HG03103 (cell line): ENCODE measurements around the gene PDS5B.

Source experiments
- ATAC-seq: cut with Tn5 transposase; IDR thresholded peaks from one replicate; pipeline ENCODE4 v1.9.1; 2021; ENCODE audit warnings: low read depth; ENCODE audit not compliant: unreplicated experiment

PDS5B gene

DNA sequence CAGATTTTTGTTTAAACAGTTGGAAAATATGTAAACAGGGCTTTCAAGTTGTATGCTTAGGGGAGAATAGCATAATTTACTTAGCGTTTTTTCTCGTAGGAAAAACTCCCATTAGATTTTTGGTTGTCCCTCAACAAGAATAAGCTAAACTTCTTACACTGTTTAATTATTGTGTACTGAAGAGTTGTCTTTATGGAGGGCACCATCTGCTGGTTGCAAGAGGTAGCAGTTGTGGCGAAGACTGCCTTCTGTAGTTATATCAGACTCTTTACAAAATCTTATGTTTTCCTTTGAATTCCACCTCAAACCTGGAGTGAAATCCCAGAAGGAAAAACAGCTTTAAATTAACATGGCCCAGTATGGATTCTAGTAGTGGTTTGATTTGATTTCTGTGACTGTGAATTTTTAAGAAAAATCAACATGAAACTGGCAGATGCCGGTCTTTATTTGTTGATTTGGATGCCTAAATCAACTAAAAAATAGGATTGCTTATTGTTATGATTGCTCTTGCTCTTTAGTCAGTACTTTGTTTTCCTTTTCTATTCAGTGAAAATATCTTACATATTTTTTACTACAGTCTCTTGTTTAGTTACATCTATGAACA lies 53.4 kb downstream of the PDS5B start:
- ATAC-seq = no peak

- ATAC-seq = no peak
Measured at GRCh38 chr13:32642316-32642715, 56.1 kb downstream of the PDS5B start.

GRCh38 chr13:32642858-32643257 lies 56.6 kb downstream of the PDS5B start:
- no peak for ATAC-seq

- ATAC-seq = no peak
Measured at GRCh38 chr13:32645854-32646253, 59.6 kb downstream of the PDS5B start.

- ATAC-seq = no peak
Measured at GRCh38 chr13:32647926-32648325, 61.7 kb downstream of the PDS5B start.

DNA sequence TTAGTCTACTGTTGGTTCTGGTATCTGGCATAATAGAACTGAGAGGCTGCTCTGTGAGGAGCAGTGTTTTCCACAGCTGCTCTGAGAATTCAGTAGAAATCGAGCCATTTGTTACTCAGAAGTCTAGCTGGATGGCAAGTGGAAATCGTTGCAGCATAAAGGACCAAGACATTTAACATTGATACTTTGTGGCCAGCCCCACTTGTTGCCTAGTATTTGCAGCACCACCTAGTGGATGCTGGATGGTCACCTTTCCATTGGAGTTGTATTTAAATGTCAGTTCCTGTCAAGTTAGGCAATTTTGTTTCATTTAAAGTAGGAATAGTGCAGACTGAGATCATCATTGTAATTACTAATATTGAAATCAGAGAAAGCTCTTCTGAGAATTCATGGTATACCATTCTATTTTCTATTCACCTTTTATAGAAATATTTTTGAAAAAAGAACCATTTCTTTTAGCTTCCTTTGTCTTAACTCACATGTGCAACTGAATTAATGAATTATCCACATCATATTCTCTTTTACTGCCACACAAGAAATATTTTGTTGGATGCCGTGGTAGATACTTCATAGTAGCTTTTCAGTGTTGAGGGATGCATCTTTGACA lies 64.6 kb downstream of the PDS5B start:
- ATAC-seq = peak; percentile 70

- ATAC-seq = no peak
Measured at GRCh38 chr13:32657309-32657708, 71.1 kb downstream of the PDS5B start.

- ATAC-seq = no peak
Measured at GRCh38 chr13:32659736-32660135, 73.5 kb downstream of the PDS5B start.

DNA sequence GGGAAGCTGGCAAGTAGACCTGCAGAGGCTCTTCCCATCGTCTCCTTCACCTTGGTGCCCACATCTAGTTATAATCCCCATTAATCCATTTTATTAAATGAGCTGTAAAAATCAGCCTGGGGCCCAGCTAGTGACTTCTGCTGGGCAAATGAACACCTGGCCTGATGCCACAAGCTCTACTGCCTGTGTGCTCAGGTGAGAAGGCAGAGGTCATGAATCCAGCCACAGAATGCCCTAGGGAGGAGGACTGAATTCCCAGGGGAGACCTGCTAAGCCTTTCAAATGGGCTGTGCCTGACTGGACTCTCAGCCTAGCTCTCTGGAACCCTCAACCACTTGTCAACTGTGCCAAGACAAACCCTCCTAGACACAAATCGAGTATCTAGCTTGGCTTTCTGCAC lies 74.0 kb downstream of the PDS5B start:
- no peak for ATAC-seq

DNA sequence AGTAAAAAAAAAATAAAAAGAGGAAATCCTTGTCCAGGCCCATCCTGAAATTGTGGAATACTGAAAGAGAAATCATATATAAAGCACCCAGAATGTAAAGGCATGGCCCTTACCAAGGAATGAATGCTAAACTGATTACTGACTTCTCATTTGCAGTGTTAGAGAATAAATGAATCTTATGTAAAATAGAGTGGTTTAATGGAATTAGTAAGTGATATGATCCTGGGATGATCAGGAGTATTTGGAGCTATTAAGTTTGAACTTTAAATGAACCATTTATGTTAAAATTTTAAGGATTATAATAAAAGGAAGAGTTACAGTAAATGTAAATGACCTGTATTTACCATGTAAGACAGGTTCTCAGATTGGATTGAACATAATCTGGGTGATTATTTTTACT lies 75.4 kb downstream of the PDS5B start:
- ATAC-seq = no peak

DNA sequence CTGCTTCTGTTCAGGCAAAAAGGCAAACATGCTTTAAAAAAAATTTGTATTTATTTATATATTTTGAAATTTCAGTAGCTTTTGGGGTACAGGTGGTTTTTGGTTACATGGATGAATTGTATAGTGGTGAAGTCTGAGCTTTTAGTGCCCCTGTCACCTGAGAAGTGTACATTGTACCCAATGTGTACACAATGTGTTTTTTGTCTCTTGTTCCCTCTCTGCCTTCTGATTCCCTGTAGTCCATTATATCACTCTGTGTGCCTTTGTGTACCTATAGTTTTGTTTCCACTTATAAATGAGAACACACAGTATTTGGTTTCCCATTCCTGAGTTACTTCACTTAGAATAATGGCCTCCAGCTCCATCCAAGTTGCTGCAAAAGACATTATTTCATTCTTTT lies 77.4 kb downstream of the PDS5B start:
- ATAC-seq = no peak

DNA sequence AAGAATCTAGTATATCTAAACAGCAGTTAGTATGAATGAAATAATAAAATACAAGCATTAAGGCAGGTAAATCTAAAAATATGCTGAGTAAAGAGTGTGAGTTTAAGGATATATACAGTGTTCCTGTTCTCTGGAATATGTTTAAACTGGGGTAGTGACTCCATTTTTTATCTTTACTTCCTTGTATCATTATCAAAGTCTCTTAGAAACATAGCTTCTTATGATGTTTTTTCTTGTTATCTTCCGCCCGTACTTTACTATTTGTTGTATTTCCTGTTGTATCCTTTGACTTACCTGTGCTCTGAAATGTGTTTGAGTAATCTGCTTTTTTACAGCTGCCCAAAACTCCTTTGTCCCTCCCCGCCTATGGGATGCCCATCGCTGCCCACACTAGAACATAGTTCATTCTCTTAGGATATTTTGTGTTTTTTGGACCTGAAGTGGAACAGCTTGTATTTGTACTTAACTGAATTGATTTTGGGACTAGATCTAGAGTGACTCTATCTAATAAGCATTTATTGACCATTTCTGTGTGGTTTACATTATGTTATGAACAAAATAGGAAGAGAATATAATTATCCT lies 80.8 kb downstream of the PDS5B start:
- ATAC-seq = no peak

DNA sequence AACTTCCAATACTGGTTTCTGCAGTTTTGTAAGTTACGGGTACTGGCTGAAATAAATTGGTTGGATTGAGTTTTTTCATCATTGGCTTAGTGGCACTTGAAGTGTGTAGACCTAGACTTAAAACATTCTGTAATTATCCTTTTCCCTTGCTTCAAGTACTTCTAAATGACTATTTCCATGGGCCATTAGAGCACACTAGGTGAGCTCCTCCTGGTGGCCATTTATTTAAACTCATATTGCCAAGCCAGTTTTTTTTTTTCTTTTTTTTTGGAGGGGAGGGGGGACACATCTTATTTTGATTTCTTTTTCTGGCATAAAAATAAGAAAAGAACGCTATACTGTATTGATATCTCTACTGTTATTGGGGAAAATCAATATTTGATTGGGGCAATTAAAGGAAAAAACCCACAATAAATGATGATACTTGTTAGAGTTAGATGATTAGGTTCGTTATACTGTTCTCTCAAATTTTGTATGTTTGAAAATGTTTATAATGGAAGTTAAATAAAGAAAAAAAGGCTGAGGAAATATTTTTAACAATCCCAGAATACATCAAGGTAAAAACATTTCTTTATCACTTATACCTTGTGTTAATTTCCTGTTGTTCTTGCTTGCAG lies 82.9 kb downstream of the PDS5B start:
- ATAC-seq = no peak

- ATAC-seq = no peak
Measured at GRCh38 chr13:32674503-32674902, 88.3 kb downstream of the PDS5B start.

DNA sequence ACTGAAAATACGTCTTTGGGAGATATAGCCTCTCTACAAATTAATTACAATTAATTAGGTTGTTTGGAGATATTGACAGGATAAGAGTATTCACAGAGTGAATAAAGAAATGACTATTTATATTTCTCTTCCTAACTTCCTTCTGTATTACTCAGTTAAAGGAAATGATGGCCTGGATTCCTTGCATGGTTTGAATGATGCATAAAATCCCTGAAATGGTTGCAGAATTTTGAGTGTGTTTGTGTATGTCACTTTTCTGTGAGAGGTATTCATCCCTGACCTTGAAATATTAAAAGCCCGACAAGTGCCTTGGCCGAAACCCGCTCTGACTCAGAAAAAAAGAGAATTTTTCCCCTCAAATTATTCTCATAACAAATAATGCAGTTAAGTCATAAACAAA lies 90.0 kb downstream of the PDS5B start:
- ATAC-seq = no peak

GRCh38 chr13:32682130-32682529 lies 95.9 kb downstream of the PDS5B start:
- no peak for ATAC-seq

GRCh38 chr13:32682740-32683139 lies 96.5 kb downstream of the PDS5B start:
- no peak for ATAC-seq

DNA sequence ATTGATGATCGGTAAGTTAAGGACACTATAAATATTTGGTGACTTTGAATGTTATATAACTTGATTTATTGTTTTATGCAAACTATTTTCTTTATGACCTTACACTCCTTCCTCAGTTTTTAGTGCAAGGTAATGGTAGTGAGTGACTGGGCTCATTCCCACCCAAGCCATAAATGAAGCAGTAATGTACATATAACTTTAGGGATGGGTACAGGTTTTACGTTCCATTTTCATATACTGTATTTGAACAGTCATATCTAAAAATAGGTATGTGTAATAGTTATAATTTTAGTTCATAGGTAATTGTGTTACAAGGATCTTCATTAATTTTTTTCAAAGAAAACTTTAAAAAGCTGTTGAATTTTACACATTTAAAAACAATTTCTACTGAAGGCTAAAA lies 101.0 kb downstream of the PDS5B start:
- ATAC-seq = no peak

- no peak for ATAC-seq
Measured at GRCh38 chr13:32695602-32696250, 109.5 kb downstream of the PDS5B start.

DNA sequence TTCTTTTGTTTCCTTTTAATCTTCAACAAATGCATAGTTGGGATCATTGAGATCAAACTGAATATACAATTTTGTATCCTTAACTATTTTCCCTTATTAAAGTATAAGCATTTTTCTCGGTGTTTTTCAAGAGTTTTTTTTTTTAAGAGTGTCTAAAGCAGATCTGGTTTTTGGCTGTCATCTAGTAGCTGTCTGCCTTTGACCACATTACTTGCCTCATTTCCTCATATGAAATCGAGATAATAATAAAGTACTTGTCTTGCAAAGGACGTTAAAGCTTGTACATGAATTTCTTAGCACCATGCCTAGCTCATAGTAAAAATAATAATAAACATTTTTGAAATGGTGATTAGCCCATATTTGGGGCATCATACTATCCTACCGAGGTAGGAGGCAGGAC lies 121.2 kb downstream of the PDS5B start:
- ATAC-seq = no peak

DNA sequence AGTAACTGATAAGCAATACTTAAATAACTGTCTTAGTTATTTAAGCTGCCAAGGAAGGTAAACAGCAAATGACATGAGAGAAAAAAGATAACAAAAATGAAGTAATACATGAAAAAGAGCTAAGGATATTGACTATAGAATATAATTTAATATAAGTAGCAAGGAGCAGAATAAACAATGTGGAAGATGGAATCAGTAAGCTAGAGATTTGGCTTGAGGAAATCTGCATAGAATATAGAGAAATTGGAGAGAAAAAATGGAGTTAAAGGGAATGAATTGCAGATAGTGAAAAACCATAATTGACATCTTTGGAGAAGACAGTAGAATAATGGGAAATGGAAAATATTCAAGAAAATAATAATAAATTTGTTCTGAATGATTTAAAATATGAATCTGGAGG lies 127.1 kb downstream of the PDS5B start:
- ATAC-seq = no peak
